ENCODE measurements around the gene HTT.

GRCh38 chr4:3237712-3238560 is 163.5 kb downstream of the HTT start:
- no peak for TF ChIP-seq EZH2 (IDR thresholded peaks at IDR 0.05; ENCODE audit: low read length)
- no peak for TF ChIP-seq CTCF (optimal IDR thresholded peaks at IDR 0.05 in 1 of 3, IDR thresholded peaks at IDR 0.05 in 1 of 3, conservative IDR thresholded peaks at IDR 0.05 in 1 of 3; ENCODE audit: extremely low read depth in 1 of 3, insufficient read depth in 2 of 3, low read length in 3 of 3)
